ENCODE measurements around the gene PRKCE.

The PRKCE gene

GRCh38 chr2:45902781-45903375 is 251.4 kb downstream of the PRKCE start:
- in situ Hi-C loops (cut with HindIII; ENCODE audit: low pct_ligation_motif_present, low sequenced_read_pairs) = no loop called here
- H3K27me3 ChIP-seq (replicated peaks) = no peaks in the 10 kb centered on the region
- no peaks in the 10 kb centered on the region for H3K36me3 ChIP-seq (replicated peaks)
- no peak overlapping the region for H3K27ac ChIP-seq
- TF ChIP-seq, protein P1, sequence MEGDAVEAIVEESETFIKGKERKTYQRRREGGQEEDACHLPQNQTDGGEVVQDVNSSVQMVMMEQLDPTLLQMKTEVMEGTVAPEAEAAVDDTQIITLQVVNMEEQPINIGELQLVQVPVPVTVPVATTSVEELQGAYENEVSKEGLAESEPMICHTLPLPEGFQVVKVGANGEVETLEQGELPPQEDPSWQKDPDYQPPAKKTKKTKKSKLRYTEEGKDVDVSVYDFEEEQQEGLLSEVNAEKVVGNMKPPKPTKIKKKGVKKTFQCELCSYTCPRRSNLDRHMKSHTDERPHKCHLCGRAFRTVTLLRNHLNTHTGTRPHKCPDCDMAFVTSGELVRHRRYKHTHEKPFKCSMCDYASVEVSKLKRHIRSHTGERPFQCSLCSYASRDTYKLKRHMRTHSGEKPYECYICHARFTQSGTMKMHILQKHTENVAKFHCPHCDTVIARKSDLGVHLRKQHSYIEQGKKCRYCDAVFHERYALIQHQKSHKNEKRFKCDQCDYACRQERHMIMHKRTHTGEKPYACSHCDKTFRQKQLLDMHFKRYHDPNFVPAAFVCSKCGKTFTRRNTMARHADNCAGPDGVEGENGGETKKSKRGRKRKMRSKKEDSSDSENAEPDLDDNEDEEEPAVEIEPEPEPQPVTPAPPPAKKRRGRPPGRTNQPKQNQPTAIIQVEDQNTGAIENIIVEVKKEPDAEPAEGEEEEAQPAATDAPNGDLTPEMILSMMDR (IDR thresholded peaks at IDR 0.05; ENCODE audit: low read depth, low read length, missing control alignments) = no peak
- H3K4me3 ChIP-seq (ENCODE audit: low read depth, low read length) = no peak overlapping the region
- no peak for DNase-seq

DNA sequence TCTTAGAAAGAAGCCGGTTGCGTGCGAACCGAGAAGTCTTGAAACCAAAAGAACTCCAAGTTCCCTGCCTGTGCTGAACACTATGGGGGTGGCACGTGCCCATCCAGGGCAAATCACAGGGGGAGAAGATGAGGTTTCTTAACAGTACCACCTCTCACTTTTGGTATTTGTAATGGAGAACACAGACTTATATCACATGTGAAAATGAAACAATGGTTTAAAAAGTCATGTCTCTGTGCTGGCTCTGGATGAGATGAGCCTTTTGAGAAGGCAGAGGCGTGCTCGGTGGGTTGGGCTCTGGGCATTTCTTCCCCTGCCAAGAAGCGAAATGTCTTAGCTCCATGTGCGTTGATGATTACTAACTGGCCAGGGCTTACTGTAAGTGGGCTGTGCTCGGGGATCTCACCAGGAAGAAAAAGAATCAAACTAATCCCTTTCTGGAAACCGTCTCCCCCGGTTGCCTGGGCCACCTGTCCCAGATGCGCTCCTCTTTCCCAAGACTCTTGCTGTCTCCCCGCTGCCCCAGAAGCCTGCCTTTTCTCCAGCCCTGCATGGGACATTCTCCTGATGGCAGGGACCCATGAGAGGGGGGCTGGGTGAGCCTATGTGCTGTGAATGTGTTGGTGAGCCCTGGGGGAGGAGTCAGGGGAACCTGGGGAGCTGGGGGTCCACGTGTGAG is 252.9 kb downstream of the PRKCE start:
- no peak for DNase-seq

GRCh38 chr2:45904946-45905631 is 253.6 kb downstream of the PRKCE start:
- TF ChIP-seq, protein P1 (IDR thresholded peaks at IDR 0.05; ENCODE audit: low read depth, low read length, missing control alignments) = no peak
- H3K27ac ChIP-seq = no peak overlapping the region
- H3K36me3 ChIP-seq (replicated peaks) = no peaks in the 10 kb centered on the region
- DNase-seq = no peak
- H3K27me3 ChIP-seq (replicated peaks) = no peaks in the 10 kb centered on the region
- H3K4me3 ChIP-seq (ENCODE audit: low read depth, low read length) = no peak overlapping the region
- in situ Hi-C loops (cut with HindIII; ENCODE audit: low pct_ligation_motif_present, low sequenced_read_pairs) = no loop called here

More for the DNA sequence above, 252.9 kb downstream of the PRKCE start:
- Histone ChIP-seq H3K27ac (no peak overlapping the region), H3K27me3 (replicated peaks) (no peaks in the 10 kb centered on the region), H3K4me3 (ENCODE audit: low read depth, low read length) (no peak overlapping the region), H3K36me3 (replicated peaks) (no peaks in the 10 kb centered on the region)
- TF ChIP-seq, protein P1 (IDR thresholded peaks at IDR 0.05; ENCODE audit: low read depth, low read length, missing control alignments) = no peak
- in situ Hi-C loops (cut with HindIII; ENCODE audit: low pct_ligation_motif_present, low sequenced_read_pairs) = no loop called here

- Histone ChIP-seq H3K4me3 (ENCODE audit: low read depth, low read length) (no peak overlapping the region), H3K27me3 (replicated peaks) (no peaks in the 10 kb centered on the region), H3K36me3 (replicated peaks) (no peaks in the 10 kb centered on the region), H3K27ac (no peak overlapping the region)
- in situ Hi-C loops (cut with HindIII; ENCODE audit: low pct_ligation_motif_present, low sequenced_read_pairs) = no loop called here
- TF ChIP-seq, protein P1 (IDR thresholded peaks at IDR 0.05; ENCODE audit: low read depth, low read length, missing control alignments) = no peak
- no peak for DNase-seq
These were observed 254.1 kb downstream of the PRKCE start for GRCh38 chr2:45905632-45905958.

- TF ChIP-seq, protein P1 (IDR thresholded peaks at IDR 0.05; ENCODE audit: low read depth, low read length, missing control alignments) = no peak
- Histone ChIP-seq H3K27ac (no peak overlapping the region), H3K4me3 (ENCODE audit: low read depth, low read length) (no peak overlapping the region), H3K36me3 (replicated peaks) (no peaks in the 10 kb centered on the region), H3K27me3 (replicated peaks) (no peaks in the 10 kb centered on the region)
- in situ Hi-C loops (cut with HindIII; ENCODE audit: low pct_ligation_motif_present, low sequenced_read_pairs) = no loop called here
- no peak for DNase-seq
These were observed 256.1 kb downstream of the PRKCE start for GRCh38 chr2:45907592-45907991.
